IPS-15b (cell line): ENCODE measurements around the gene TCEANC2.

Experiments
- H3K27me3 ChIP-seq: one replicate; pipeline ENCODE4 v1.6.1; 2013; ENCODE audit warnings: low read length; ENCODE audit not compliant: control insufficient read depth, insufficient read depth
- H3K36me3 ChIP-seq: one replicate; pipeline ENCODE4 v1.6.1; 2013; ENCODE audit warnings: low read length; ENCODE audit not compliant: control insufficient read depth, insufficient read depth
- H3K4me1 ChIP-seq: one replicate; pipeline ENCODE4 v1.6.1; 2013; ENCODE audit warnings: mild to moderate bottlenecking, low read length; ENCODE audit not compliant: control insufficient read depth, insufficient read depth
- H3K4me3 ChIP-seq: one replicate; pipeline ENCODE4 v1.5.1; 2013; ENCODE audit warnings: low read depth, low read length
- H3K9ac ChIP-seq: one replicate; pipeline ENCODE4 v1.6.1; 2013; ENCODE audit warnings: low read depth, mild to moderate bottlenecking, low read length
- H3K9me3 ChIP-seq: one replicate; pipeline ENCODE4 v1.6.1; 2013; ENCODE audit warnings: mild to moderate bottlenecking, low read length; ENCODE audit not compliant: control insufficient read depth, insufficient read depth

TCEANC2 gene

DNA sequence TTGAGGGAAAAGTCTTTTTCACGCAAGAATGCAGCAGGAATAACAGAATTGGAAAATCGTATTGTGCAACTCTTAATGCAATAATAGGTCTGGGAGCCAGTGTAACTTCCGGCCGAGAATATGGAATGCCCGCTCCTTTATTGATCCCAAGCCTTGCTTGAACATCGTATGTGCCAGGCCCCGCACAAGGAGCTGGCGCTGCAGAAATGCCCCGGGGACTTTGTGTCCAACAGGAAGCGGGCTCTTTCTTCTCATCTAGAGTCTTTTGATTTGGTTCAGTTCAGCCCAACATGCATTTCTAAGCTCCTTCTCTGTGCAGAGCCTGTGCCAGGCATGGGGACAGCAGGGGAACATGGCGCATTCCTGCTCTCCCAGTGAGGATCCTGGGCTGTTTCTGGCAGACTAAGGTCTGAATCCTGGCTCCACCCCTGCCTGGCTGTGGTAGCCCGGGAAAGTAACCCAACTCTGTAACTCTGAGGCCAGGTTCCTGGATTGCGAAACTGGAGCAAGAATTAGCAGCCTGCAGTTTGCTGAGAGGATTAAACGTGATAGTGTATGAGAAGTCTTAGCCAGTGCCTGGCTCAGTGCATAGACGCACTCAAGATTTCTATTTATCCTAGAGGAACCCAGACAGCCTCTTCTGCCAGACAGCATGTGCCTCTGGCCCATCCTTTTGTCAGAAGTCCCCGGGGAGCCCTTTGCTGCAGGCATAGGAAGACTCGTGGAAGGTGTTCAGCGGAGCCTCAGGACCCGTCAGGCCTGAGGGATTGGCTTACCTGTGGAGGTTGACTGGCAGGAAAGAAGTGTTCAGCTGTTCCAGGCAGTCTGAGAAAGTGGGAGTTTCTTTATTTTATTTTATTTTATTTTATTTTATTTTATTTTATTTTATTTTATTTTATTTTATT is 100.4 kb downstream of the TCEANC2 start:
- Histone ChIP-seq H3K9me3 (no peaks in the 10 kb centered on the region), H3K4me3 (no peak overlapping the region), H3K36me3 (no peaks in the 10 kb centered on the region), H3K27me3 (no peaks in the 10 kb centered on the region), H3K4me1 (peaks cover 3% of the 10 kb centered on the region), H3K9ac (no peak overlapping the region)
